ENCODE data around the gene PRTG. TPM values are rescaled to one million over a fixed set of nuclear protein-coding genes. Genes with fewer than 3 reads are reported as not detected.

The PRTG gene
- total RNA-seq, 1 donor = 0.45 TPM

DNA sequence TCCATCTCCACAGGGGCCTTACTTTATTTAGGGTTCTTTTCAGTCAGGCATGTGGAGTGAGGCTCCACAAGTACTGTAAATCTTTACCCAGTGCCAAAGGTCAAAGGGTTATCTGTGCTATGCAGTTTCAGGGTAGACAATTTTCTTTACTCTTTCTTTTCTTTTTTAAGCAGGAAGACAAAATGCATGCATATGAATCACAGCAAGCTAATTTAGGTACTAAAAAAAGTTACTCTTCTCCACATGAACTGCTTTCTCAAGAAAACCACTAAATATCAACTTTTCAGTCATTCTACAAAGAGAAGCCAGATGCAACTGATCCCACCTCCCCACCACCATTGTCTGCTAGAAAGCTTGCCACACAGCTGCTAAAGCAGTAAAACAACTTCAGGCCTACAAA, 81.5 kb downstream of the PRTG start:
- DNase-seq (ENCODE audit: low read depth) = peak; percentile 80

DNA sequence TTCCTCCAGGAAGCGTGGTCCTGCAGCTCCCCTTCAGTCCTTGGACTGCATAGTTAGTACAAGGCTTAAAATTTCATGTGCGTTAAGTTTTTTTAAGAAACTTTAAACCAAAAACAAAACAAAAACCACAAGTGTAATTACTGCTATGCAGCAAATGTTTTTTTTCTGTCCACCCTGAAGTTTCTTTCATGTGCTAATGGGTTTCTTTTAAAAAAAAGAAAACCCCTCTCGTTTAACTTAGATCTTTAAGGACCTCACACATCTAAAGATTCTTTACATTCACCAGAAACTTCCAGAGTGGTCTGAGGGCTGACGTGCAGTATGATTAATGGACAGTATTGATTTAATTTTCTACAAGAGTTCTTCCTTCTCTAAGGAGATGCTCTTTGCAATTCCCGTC, 82.8 kb downstream of the PRTG start:
- TF ChIP-seq, protein P1, sequence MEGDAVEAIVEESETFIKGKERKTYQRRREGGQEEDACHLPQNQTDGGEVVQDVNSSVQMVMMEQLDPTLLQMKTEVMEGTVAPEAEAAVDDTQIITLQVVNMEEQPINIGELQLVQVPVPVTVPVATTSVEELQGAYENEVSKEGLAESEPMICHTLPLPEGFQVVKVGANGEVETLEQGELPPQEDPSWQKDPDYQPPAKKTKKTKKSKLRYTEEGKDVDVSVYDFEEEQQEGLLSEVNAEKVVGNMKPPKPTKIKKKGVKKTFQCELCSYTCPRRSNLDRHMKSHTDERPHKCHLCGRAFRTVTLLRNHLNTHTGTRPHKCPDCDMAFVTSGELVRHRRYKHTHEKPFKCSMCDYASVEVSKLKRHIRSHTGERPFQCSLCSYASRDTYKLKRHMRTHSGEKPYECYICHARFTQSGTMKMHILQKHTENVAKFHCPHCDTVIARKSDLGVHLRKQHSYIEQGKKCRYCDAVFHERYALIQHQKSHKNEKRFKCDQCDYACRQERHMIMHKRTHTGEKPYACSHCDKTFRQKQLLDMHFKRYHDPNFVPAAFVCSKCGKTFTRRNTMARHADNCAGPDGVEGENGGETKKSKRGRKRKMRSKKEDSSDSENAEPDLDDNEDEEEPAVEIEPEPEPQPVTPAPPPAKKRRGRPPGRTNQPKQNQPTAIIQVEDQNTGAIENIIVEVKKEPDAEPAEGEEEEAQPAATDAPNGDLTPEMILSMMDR (IDR thresholded peaks at IDR 0.05; ENCODE audit: insufficient read depth, low read length) = no peak
- no peak for DNase-seq (ENCODE audit: low read depth)
- H3K4me3 ChIP-seq (ENCODE audit: low read depth, low read length) = no peak overlapping the region

More for the DNA sequence above, 81.5 kb downstream of the PRTG start:
- no peak overlapping the region for H3K4me3 ChIP-seq (ENCODE audit: low read depth, low read length)
- TF ChIP-seq, protein P1 (IDR thresholded peaks at IDR 0.05; ENCODE audit: insufficient read depth, low read length) = no peak

DNA sequence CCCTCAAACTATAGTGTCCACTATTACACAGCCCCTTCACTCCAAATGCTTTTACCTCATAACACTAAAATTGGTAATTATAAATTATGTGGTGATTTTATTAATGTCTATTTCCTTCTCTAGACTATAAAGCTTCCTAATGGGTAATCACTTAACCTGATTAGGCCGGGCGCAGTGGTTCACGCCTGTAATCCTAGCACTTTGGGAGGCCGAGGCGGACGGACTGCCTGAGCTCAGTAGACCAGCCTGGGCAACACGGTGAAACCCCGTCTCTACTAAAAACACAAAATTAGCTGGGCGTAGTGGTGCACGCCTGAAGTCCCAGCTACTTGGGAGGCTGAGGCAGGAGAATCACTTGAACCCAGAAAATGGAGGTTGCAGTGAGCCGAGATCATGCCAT, 83.5 kb downstream of the PRTG start:
- no peak for DNase-seq (ENCODE audit: low read depth)
- TF ChIP-seq, protein P1 (IDR thresholded peaks at IDR 0.05; ENCODE audit: insufficient read depth, low read length) = no peak
- H3K4me3 ChIP-seq (ENCODE audit: low read depth, low read length) = no peak overlapping the region

DNA sequence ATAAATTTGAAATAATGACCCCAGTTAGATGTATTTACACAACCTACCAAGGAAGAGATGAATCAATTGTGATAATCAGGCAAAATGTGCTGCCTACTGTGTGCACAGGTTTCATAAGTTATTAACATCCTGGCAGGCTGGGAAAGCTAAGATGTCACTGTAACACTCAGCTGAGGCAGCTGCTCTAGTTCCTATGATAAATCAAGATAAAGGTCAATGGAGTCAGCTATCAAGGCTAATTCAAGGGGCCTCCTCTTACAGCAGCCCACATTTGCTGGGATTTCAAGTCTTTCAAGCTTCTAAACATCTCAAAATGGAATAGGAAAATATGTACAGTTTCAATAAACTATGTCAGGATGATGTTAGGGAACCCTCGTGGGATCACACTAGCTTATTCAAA, 84.1 kb downstream of the PRTG start:
- no peak overlapping the region for H3K4me3 ChIP-seq (ENCODE audit: low read depth, low read length)
- TF ChIP-seq, protein P1 (IDR thresholded peaks at IDR 0.05; ENCODE audit: insufficient read depth, low read length) = no peak
- no peak for DNase-seq (ENCODE audit: low read depth)

DNA sequence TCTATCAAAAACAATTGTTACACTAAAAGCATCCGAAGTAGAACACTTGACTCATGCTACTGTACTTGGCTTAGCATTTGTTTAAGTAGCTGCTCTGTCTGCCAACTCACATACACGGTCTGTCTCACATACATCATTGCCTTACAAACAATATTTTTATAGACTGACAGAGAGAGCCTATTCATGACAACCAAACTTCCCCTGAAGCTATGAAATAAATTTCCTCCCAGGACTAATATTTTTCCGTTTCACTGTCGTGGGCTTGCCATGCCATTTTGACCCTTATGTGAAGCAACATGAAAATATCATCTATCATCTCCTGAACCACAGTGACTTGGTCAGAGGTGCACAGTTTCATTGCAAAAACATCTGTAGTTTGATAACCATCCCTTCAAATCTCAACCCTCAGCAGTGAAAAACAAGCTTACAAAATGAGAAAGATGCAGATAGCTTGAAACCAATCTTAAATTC, 88.4 kb downstream of the PRTG start:
- peak; percentile 39 for DNase-seq (ENCODE audit: low read depth)
- no peak overlapping the region for H3K4me3 ChIP-seq (ENCODE audit: low read depth, low read length)
- TF ChIP-seq, protein P1 (IDR thresholded peaks at IDR 0.05; ENCODE audit: insufficient read depth, low read length) = no peak

DNA sequence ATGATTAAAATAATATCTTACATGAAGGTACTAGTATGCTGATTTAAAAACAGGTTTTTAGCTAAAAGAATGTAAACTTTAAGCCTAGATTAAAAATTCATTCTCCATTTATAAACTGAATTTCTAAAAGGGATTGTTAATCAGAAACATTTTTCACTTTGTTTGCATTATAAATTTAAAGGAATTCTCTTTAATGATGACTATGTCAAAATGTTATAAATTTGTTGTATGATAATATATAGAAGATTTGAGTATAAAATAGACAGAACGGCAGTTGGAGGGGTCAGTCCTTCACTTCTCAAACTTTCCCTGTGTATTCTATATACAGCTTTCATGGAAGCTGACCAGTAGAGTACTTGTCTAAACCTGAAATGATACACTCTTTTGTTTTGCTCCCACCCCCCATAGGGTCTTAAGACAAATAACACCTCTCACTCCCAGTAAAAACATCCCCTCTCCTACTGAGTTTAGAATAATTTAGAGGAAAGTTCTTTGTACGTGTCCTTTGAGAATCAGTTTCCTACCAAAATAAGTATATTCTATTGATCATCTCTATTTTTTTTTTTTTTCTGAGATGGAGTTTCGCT, 90.0 kb downstream of the PRTG start:
- TF ChIP-seq, protein P1 (IDR thresholded peaks at IDR 0.05; ENCODE audit: insufficient read depth, low read length) = no peak
- no peak for DNase-seq (ENCODE audit: low read depth)
- no peak overlapping the region for H3K4me3 ChIP-seq (ENCODE audit: low read depth, low read length)

DNA sequence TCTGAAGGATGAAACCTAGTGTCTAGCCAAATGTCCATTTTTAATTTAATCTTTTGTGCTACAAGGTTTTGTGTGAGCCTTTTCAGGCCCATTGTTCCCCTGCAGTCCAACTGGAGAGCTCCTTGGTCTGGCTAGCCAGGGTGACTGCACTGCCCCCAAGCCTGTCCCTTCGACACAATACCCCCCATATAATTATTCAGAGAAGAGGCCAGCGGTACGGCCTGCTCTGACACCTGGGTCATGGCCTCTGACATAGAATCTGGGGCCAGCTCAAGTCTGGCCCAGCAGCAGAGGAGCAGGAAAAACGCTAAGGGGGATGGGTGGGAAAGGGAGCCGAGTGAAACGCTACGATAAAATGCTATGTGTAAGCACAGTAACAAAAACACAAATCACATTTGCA, 90.6 kb downstream of the PRTG start:
- TF ChIP-seq, protein P1 (IDR thresholded peaks at IDR 0.05; ENCODE audit: insufficient read depth, low read length) = no peak
- H3K4me3 ChIP-seq (ENCODE audit: low read depth, low read length) = no peak overlapping the region
- no peak for DNase-seq (ENCODE audit: low read depth)

Data from fibroblast of the aortic adventitia (primary cell).